OCI-LY7 (cell line): ENCODE data around the gene GNA12. TPM values are rescaled to one million over a fixed set of nuclear protein-coding genes. Genes with fewer than 3 reads are reported as not detected.

Experiments used
- BruUV-seq: library from RNA; stranded (reverse); fragments of 400-500 nt; replicated peaks from 2 replicates; lab custom pipeline; 2021; lab: Mats Ljungman, UMichigan
- CTCF ChIA-PET: fragments of 300-600 bp; sonication (Branson Sonifier 250); formaldehyde crosslinking; loops from one replicate; lab custom pipeline; 2022; ENCODE audit warnings: antibody characterized with exemption; ENCODE audit not compliant: unreplicated experiment; lab: Charles Lee
- POLR2A ChIA-PET: fragments of 300-600 bp; sonication (Branson Sonifier 250); formaldehyde crosslinking; loops from one replicate; lab custom pipeline; 2022; ENCODE audit warnings: antibody characterized with exemption; lab: Charles Lee
- DNase-seq: peaks from one replicate; pipeline ENCODE4 v3.0.0-alpha.2; 2015; ENCODE audit warnings: low spot score
- H2AFZ ChIP-seq: fragments of 200-600 bp; sonication (generic), shearing (Covaris generic); 2 replicates; pipeline ENCODE4 v1.6.1; 2014; ENCODE audit warnings: mild to moderate bottlenecking, antibody characterized with exemption, low read length, moderate library complexity
- H3K27ac ChIP-seq: fragments of 200-600 bp; sonication (generic); 2 replicates; pipeline ENCODE4 v1.5.1; 2014; ENCODE audit warnings: mixed run types, low read depth, mild to moderate bottlenecking, moderate library complexity, low read length, inconsistent platforms; ENCODE audit not compliant: poor library complexity, severe bottlenecking
- H3K36me3 ChIP-seq: fragments of 200-600 bp; sonication (generic); 2 replicates; pipeline ENCODE4 v1.6.1; 2014; ENCODE audit warnings: mild to moderate bottlenecking, antibody characterized with exemption, low read length, moderate library complexity, mixed read lengths; ENCODE audit not compliant: insufficient read depth
- H3K4me1 ChIP-seq: fragments of 200-600 bp; sonication (generic); 2 replicates; pipeline ENCODE4 v1.5.1; 2014; ENCODE audit warnings: mild to moderate bottlenecking, low read length; ENCODE audit not compliant: insufficient read depth, poor library complexity, severe bottlenecking
- H3K4me2 ChIP-seq: fragments of 200-600 bp; sonication (generic); 2 replicates; pipeline ENCODE4 v1.6.1; 2014; ENCODE audit warnings: mild to moderate bottlenecking, low read length
- H3K4me3 ChIP-seq: fragments of 200-600 bp; sonication (generic); 2 replicates; pipeline ENCODE4 v1.5.1; 2014; ENCODE audit warnings: mild to moderate bottlenecking, low read depth, low read length; ENCODE audit not compliant: poor library complexity, severe bottlenecking
- H3K79me2 ChIP-seq: fragments of 200-600 bp; sonication (generic); 2 replicates; pipeline ENCODE4 v1.6.1; 2016; ENCODE audit warnings: low read depth, mild to moderate bottlenecking, low read length, moderate library complexity, mixed read lengths; ENCODE audit not compliant: insufficient read depth
- H3K9me2 ChIP-seq: fragments of 200-600 bp; sonication (generic); 2 replicates; pipeline ENCODE4 v1.6.1; 2016; ENCODE audit warnings: mild to moderate bottlenecking, low read length, mixed read lengths; ENCODE audit not compliant: insufficient read depth
- H3K9me3 ChIP-seq: fragments of 200-600 bp; sonication (generic); 2 replicates; pipeline ENCODE4 v1.6.1; 2014; ENCODE audit warnings: mild to moderate bottlenecking, mixed run types, low read length, mixed read lengths
- H4K20me1 ChIP-seq: fragments of 200-600 bp; sonication (generic); 2 replicates; pipeline ENCODE4 v1.6.1; 2014; ENCODE audit warnings: mild to moderate bottlenecking, antibody characterized with exemption, low read length, moderate library complexity, mixed read lengths; ENCODE audit not compliant: insufficient read depth
- CTCF ChIP-seq: fragments of 200-600 bp; sonication (generic); conservative IDR thresholded peaks from 2 replicates; pipeline ENCODE4 v1.5.1; 2014; ENCODE audit warnings: mild to moderate bottlenecking, antibody characterized with exemption, low read length, moderate library complexity, mixed read lengths
- EZH2phosphoT487 ChIP-seq: fragments of 200-600 bp; sonication (generic); IDR thresholded peaks from 2 replicates; pipeline ENCODE4 v1.6.1; 2018; ENCODE audit warnings: low read depth, borderline replicate concordance, mild to moderate bottlenecking, mixed run types, antibody characterized with exemption, low read length, moderate library complexity, mixed read lengths
- intact Hi-C: fragments of 100-400 bp; cut with micrococcal nuclease; formaldehyde crosslinking; loops from one replicate; pipeline ENCODE4 v1.10.0; 2022; ENCODE audit not compliant: unreplicated experiment
- total RNA-seq, 2 experiments: library from RNA; depleted of rRNA in 1 of 2; stranded (reverse); fragments of >200 nt in 1 of 2; shearing (Covaris generic) in 1 of 2; gene quantifications; 2 replicates each; pipeline ENCODE4 v1.2.3, GENCODE V29; 2014 to 2022

The GNA12 gene
- total RNA-seq, 2 experiments from 2014 or later = 10.3 to 35.9 TPM

- H3K36me3 ChIP-seq = no peaks in the 10 kb centered on the region
- no peaks in the 10 kb centered on the region for H3K9me3 ChIP-seq
- H3K4me2 ChIP-seq = no peak overlapping the region
- DNase-seq = peak; percentile 55
- H3K4me3 ChIP-seq = no peak overlapping the region
- ChIA-PET CTCF (interaction anchor here (0.6 to 2.2 kb wide), 2 partner anchors 9 to 79 kb away, joined by 3 to 12 read pairs; no protein-coding TSS in a partner anchor), POLR2A (interaction anchor here (0.9 to 1.1 kb wide), 2 partner anchors 8 to 10 kb away, joined by 3 to 4 read pairs; no protein-coding TSS in a partner anchor)
- H4K20me1 ChIP-seq = no peaks in the 10 kb centered on the region
- no peak overlapping the region for H2AFZ ChIP-seq
- no peak for TF ChIP-seq EZH2phosphoT487
- TF ChIP-seq CTCF = peak; percentile 81
- no peak overlapping the region for H3K27ac ChIP-seq
- BruUV-seq = no TSS peak
- H3K79me2 ChIP-seq = no peaks in the 10 kb centered on the region
- H3K9me2 ChIP-seq = no peaks in the 10 kb centered on the region
- intact Hi-C loops = no loop called here
- peaks cover 32% of the 10 kb centered on the region for H3K4me1 ChIP-seq
These were observed 125.1 kb downstream of the GNA12 start for GRCh38 chr7:2719007-2719406.

DNA sequence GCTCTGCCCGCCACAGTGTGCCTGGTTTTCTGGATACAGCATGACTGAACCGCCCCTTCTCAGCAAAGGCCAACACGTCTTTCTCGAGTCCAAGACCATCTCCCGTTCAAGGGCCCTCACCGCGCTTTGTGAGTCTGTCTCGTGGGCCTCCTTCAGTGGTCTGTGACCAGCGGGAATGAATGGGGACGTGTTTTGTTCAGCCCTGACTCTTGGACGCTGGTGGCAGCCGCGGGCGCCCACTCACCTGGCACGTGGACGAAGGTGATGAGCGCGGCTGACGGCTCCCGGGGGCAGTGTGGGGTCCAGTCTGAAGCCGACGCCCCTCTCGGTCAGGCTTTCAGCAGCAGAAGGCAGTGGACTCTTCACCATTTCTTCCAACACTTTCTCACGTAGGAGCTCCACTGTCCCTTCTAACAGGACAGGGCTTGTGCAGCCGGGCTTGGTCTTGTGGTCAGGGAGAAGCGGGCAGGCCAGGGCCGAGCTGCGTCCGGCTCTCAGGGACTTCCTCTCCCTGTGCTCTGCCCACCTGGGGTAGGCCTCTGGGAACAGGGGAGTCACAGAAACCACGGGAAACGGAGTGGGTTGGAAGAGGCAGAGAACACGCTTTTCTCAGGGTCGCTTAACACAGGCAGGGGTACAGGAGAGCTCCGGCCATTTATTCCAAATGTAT is 125.7 kb downstream of the GNA12 start:
- H4K20me1 ChIP-seq = no peaks in the 10 kb centered on the region
- H3K27ac ChIP-seq = no peak overlapping the region
- H3K4me1 ChIP-seq = peaks cover 32% of the 10 kb centered on the region
- H3K79me2 ChIP-seq = no peaks in the 10 kb centered on the region
- ChIA-PET CTCF (interaction anchor here (2.2 kb wide), 1 partner anchor 8 kb away, joined by 12 read pairs; no protein-coding TSS in a partner anchor), POLR2A (interaction anchor here (0.9 kb wide), 1 partner anchor 9 kb away, joined by 3 read pairs; no protein-coding TSS in a partner anchor)
- no peak overlapping the region for H2AFZ ChIP-seq
- no peaks in the 10 kb centered on the region for H3K9me2 ChIP-seq
- no peak overlapping the region for H3K4me3 ChIP-seq
- BruUV-seq = no TSS peak
- DNase-seq = no peak
- intact Hi-C loops = no loop called here
- H3K36me3 ChIP-seq = no peaks in the 10 kb centered on the region
- no peak for TF ChIP-seq CTCF
- H3K4me2 ChIP-seq = no peak overlapping the region
- H3K9me3 ChIP-seq = no peaks in the 10 kb centered on the region
